ENCODE data around the gene ZNF423.
A peak's percentile ranks its signal among the peaks of the same experiment; 100 is the strongest.

ZNF423 gene

DNA sequence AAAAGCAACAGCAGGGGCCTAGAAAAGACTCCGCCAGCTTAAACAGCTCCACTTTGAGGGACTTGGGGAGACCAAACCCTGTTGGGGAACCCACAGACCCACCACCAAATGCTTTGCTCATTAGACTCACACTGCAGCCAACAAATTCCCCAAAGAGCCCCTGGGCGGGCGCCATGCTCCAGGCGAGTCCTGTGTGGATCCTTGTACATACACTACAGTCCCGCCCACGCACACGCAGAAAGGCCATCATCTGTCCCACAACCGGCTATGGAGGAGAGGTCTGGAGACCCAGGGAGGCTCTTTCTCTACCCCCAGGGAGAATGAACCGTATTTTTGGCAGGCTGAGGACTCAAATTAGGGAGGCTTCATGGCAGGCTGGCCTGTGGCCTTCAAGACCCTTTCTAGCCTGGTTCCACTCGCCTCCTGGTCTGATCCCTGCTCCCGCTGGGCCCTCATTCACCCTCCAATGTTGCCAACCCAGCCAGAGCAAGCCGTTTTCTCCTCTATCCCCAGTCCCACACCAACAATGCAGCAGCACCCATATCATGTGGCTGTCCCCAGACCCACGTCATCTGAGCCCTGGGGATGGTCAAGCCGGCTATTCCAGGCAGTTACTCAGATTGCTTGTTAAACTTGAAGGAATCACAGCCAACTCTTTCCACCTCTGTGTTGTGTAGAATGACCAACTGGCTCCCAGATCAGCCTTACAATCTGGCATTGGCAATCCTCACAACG, 27.2 kb downstream of the ZNF423 start:
- Histone ChIP-seq H3K4me3 (no peak overlapping the region), H3K4me2 (peak overlapping the region; percentile 62), H3K36me3 (no peaks in the 10 kb centered on the region), H3K9ac (no peak overlapping the region), H3K4me1 (peaks cover 99% of the 10 kb centered on the region), H3K27ac (peak overlapping the region; percentile 49), H3K27me3 (no peaks in the 10 kb centered on the region), H4K20me1 (no peaks in the 10 kb centered on the region), H3K9me3 (no peaks in the 10 kb centered on the region)
- TF ChIP-seq Cebpa-rat (IDR thresholded peaks at IDR 0.05), result no peak

DNA sequence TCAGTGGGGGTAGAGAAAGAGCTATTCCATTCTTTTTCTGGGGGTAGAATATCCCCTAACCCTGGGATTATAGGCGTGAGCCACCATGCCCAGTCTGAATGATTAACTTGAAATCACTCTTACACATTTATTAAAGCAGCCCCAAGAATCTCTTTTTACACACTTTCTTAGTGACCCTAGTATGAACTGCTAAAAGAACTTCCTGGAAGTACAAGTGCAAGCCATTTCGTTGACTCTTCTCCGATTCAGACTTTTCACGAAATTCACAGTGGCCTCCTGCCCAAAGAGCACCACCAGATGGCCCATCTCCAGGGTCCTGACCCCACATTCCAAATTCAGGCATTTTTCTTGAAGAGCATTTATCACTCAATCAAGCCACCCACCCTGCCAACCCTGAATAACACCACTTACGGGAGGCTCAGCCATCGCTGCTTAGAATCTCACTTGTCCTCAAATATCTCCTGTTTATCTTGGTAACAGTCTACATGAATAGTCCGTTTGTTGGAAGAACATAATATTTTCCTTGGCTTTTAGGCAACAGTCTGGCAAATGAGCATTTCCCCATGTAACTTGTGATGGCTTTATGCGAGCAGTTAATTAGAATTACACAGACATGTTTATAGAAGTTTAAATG, 28.0 kb downstream of the ZNF423 start:
- no peaks in the 10 kb centered on the region for H3K9me3 ChIP-seq
- no peaks in the 10 kb centered on the region for H3K27me3 ChIP-seq
- peaks cover 99% of the 10 kb centered on the region for H3K4me1 ChIP-seq
- H3K9ac ChIP-seq, result no peak overlapping the region; the same call in 1 of the 2 replicates
- H3K4me3 ChIP-seq, result no peak overlapping the region
- H3K4me2 ChIP-seq, result peak overlapping the region; percentile 62
- no peaks in the 10 kb centered on the region for H4K20me1 ChIP-seq
- peak overlapping the region; percentile 49; the same call in 1 of the 2 replicates for H3K27ac ChIP-seq
- no peak for TF ChIP-seq Cebpa-rat (IDR thresholded peaks at IDR 0.05)
- no peaks in the 10 kb centered on the region for H3K36me3 ChIP-seq

DNA sequence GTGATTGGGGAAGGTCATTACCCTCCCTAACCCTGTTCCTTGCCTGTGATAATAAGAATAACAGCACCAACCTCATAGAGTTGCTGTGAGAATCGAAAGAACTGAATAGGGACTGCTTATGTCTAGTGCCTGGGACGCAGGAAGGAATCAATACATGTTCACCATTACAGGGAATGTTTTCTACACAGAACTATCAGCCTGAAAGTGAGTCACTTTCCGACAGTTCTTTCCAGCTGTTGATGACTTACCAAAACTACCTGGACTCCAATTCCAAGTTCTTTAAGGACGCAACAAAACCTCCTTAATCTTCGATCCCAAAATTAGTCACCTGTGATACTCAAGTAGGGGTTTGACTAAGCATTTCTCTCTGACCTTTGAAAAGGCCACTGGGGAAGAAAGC, 29.4 kb downstream of the ZNF423 start:
- H4K20me1 ChIP-seq, result no peaks in the 10 kb centered on the region
- H3K36me3 ChIP-seq, result no peaks in the 10 kb centered on the region
- peak overlapping the region; percentile 31; the same call in 1 of the 2 replicates for H3K27ac ChIP-seq
- no peaks in the 10 kb centered on the region for H3K27me3 ChIP-seq
- H3K4me2 ChIP-seq, result peak overlapping the region; percentile 62
- no peak overlapping the region for H3K9ac ChIP-seq
- TF ChIP-seq Cebpa-rat (IDR thresholded peaks at IDR 0.05), result no peak
- H3K4me1 ChIP-seq, result peaks cover 98% of the 10 kb centered on the region
- no peak overlapping the region for H3K4me3 ChIP-seq
- H3K9me3 ChIP-seq, result no peaks in the 10 kb centered on the region

DNA sequence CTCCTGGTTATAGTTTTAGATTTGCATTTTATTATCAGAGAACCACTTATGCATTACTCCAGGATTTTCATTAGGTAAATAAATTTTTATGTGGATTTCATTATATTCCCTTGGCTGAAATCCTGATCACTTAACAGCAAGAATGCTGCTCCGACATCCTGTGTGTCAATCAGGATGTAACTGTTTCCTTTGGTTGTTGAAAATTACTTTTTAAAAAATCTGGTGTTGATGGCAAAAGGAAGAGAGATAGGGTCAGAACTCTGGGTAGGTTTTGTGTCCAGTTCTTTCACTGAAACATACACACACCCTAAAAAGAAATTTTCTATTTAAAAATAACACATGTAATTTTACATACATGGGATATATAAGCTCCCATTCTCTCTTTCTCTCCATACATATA, 30.9 kb downstream of the ZNF423 start:
- Histone ChIP-seq H3K9me3 (no peaks in the 10 kb centered on the region), H3K4me3 (no peak overlapping the region), H3K36me3 (no peaks in the 10 kb centered on the region), H3K4me2 (peak overlapping the region; percentile 62), H4K20me1 (no peaks in the 10 kb centered on the region), H3K27me3 (no peaks in the 10 kb centered on the region), H3K27ac (no peak overlapping the region), H3K9ac (no peak overlapping the region), H3K4me1 (peaks cover 87% of the 10 kb centered on the region)
- TF ChIP-seq Cebpa-rat (IDR thresholded peaks at IDR 0.05), result no peak

DNA sequence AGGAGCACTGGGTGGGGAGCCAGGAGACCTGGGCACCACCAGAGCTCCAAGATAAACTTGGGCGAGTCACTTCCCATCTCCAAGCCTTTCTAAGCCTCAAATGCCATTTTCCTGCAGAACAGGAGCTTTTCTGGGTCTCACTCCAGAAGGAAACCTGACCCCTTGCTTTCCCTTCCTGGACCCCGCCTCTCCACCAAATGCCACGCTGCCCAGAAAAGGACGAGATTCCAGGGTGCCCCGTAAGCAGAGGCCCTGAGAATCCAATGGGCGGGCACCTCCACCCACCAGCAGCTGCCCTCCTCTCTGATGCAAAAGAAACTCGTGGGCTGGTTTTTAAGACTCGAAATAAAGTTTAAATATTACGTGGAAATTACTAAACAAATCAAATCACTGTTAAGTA, 31.3 kb downstream of the ZNF423 start:
- Histone ChIP-seq H3K36me3 (no peaks in the 10 kb centered on the region), H4K20me1 (no peaks in the 10 kb centered on the region), H3K4me1 (peaks cover 83% of the 10 kb centered on the region), H3K27ac (no peak overlapping the region), H3K4me2 (peak overlapping the region; percentile 62), H3K9me3 (no peaks in the 10 kb centered on the region), H3K9ac (no peak overlapping the region), H3K4me3 (no peak overlapping the region), H3K27me3 (no peaks in the 10 kb centered on the region)
- TF ChIP-seq Cebpa-rat (IDR thresholded peaks at IDR 0.05), result no peak

DNA sequence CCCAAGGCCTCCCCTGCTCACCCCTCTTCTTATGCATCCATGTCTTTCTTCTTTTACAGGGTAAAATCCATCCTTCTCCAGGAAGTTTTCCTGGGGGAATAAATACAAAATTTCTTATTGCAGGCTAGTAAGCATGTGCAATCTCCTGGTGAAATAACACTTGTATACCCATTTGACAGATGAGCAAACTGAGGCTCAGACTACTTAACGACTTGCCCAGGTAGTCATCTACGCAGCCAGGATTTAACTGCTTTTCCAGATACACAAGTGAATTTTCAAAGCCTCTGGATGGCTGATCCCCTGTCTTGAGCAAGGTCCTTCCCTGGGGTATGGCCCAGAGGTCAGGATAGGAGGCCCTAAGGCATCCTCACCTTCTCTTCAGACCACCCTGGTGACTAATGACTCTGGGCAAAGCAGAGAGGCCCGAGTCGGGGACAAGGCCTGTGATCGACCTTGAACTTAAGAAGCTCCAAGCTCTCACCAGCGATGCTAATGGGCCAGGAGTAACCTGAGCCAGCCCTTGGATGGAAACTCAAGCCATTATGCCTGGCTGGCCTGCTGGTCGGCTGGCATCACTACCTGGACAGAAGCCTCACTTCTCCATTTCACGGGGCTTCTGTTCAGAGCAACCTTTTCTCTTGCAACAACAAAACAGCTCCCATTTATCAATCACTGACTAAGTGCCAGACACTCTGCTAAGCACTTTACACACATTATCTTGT, 33.1 kb downstream of the ZNF423 start:
- Histone ChIP-seq H4K20me1 (no peaks in the 10 kb centered on the region), H3K36me3 (no peaks in the 10 kb centered on the region), H3K9me3 (no peaks in the 10 kb centered on the region), H3K9ac (no peak overlapping the region), H3K4me3 (no peak overlapping the region), H3K27me3 (no peaks in the 10 kb centered on the region), H3K4me1 (peaks cover 69% of the 10 kb centered on the region), H3K27ac (0 out of 2 replicates have a peak overlapping the region, but pooled peaks have one; percentile 6), H3K4me2 (no peak overlapping the region; the same call in 1 of the 2 replicates)
- TF ChIP-seq Cebpa-rat (IDR thresholded peaks at IDR 0.05), result no peak

DNA sequence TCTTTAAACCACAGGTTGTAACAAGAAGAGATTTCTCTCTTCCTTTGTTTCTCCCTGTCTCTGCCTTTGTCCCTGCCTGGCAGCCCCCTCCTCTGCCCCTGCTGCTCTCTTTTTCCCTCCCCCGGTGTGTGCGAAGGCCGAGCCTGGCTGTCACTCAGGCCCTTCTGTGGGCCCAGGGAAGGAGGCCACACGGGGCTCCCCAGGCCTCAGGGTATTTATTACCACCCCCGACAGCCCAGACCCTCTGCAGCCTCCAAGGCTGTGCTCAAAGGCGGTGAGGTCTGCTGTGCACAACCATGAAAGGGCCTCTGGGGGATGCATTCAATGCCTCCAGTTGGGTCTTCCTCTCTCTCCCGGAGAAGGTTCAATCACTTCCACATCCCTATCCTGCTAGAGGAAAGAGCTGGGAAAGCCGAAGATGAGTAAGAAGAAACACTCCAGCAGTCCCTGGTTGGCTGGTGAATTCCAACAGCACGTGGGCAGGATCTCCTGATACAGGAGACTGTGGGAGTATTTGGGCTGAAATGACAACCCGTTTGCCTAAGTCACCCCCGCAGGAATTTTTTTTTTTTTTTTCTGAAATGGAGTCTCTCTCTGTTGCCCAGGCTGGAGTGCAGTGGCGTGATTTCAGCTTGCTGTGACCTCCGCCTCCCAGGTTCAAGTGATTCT, 34.2 kb downstream of the ZNF423 start:
- H3K4me2 ChIP-seq, result peak overlapping the region; percentile 69
- peaks cover 69% of the 10 kb centered on the region for H3K4me1 ChIP-seq
- peak overlapping the region; percentile 38; the same call in 1 of the 2 replicates for H3K9ac ChIP-seq
- no peak for TF ChIP-seq Cebpa-rat (IDR thresholded peaks at IDR 0.05)
- H3K27me3 ChIP-seq, result no peaks in the 10 kb centered on the region
- H3K27ac ChIP-seq, result peak overlapping the region; percentile 54
- no peaks in the 10 kb centered on the region for H4K20me1 ChIP-seq
- no peaks in the 10 kb centered on the region for H3K9me3 ChIP-seq
- no peaks in the 10 kb centered on the region for H3K36me3 ChIP-seq
- H3K4me3 ChIP-seq, result no peak overlapping the region

DNA sequence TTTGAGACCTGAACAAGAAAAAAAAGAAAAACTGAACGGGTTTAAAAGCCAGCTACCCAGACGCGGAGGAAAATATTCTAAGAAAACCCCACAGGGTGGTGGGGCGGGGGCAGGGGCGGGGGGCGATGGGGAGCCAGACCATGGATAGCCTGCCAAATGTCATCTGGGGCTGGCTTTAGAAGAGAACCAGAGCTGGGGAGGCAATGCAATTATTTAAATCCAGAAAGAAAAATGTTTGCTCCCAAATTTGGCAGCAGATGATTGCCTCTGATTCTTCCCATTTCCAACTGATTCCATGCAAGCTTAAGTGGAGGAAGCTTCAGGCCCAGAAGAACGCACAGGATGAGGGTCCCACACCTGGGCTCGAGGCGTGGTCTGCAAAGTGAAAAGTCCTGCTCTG, 34.8 kb downstream of the ZNF423 start:
- no peak for TF ChIP-seq Cebpa-rat (IDR thresholded peaks at IDR 0.05)
- Histone ChIP-seq H3K4me1 (peaks cover 64% of the 10 kb centered on the region), H4K20me1 (no peaks in the 10 kb centered on the region), H3K4me3 (no peak overlapping the region), H3K9me3 (no peaks in the 10 kb centered on the region), H3K27ac (peak overlapping the region; percentile 54; the same call in 1 of the 2 replicates), H3K9ac (peak overlapping the region; percentile 38; the same call in 1 of the 2 replicates), H3K36me3 (no peaks in the 10 kb centered on the region), H3K27me3 (no peaks in the 10 kb centered on the region), H3K4me2 (peak overlapping the region; percentile 69)

DNA sequence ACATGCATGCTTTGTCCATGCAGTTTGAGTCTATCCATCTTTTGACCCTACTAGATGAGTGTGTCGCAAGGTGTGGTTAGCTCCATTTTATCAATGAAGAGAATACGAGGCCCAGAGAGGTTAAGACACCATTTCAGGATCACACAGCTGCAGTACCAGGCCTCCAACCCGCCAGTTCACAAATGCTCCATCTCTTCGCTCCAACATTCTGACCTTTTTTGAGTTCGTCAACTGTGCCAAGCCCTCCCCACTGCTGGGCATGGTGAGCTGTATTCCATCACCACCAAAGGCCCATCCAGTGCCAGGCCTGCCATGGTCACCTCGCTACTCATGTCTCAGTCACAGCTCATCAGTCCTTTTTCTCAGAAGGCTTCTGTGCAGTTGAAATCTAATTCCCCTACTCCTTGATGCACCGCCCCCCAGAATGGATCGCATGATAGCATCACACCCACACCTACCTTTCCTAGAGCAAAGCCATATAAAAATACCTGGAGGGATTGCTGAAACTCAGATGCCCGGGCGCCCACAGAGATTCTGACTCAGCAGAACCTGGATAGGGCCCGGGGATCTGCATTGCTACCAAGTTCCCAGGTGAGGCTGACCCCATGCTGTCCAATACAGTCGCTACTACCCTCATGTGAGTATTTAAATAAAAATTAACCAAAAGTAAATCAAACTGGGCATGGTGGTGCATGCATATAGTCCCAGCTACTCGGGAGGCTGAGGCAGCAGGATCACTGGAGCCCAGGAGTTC, 38.0 kb downstream of the ZNF423 start:
- Histone ChIP-seq H3K36me3 (0 out of 2 replicates have a peak, but pooled peaks cover 4% of the 10 kb centered on the region), H3K4me2 (peak overlapping the region; percentile 59), H3K27me3 (no peaks in the 10 kb centered on the region), H3K9ac (no peak overlapping the region; the same call in 1 of the 2 replicates), H3K4me3 (no peak overlapping the region), H3K27ac (peak overlapping the region; percentile 53), H3K4me1 (peaks cover 55% of the 10 kb centered on the region), H4K20me1 (no peaks in the 10 kb centered on the region), H3K9me3 (no peaks in the 10 kb centered on the region)
- no peak for TF ChIP-seq Cebpa-rat (IDR thresholded peaks at IDR 0.05)

Data from BLaER1 (cell line).